GM12878 (cell line): ENCODE results near the gene SSBP3. TPM values are rescaled to one million over a fixed set of nuclear protein-coding genes. Genes with fewer than 3 reads are reported as not detected.

Experiments used
- ATAC-seq: fragments of 200-7000 bp; cut with Tn5 transposase; 3 replicates; pipeline ENCODE4 v1.9.1; 2020; ENCODE audit warnings: mild to moderate bottlenecking, moderate library complexity
- BruUV-seq: library from RNA; stranded (reverse); fragments of 400-500 nt; replicated peaks from 2 replicates; lab custom pipeline; 2021; lab: Mats Ljungman, UMichigan
- CTCF ChIA-PET: fragments of 300-600 bp; sonication (Branson Sonifier 250); formaldehyde crosslinking; extraction: SDS; loops from one replicate; lab custom pipeline; 2021; ENCODE audit warnings: inconsistent platforms; lab: Yijun Ruan, JAX
- POLR2A ChIA-PET: fragments of 350-600 bp; formaldehyde crosslinking; extraction: SDS; loops from one replicate; lab custom pipeline; 2021; ENCODE audit warnings: inconsistent platforms; lab: Charles Lee
- RAD21 ChIA-PET: fragments of 300-600 bp; sonication (Branson Sonifier 250); formaldehyde crosslinking; loops from one replicate; lab custom pipeline; 2023; ENCODE audit warnings: antibody characterized with exemption; ENCODE audit not compliant: unreplicated experiment; lab: Charles Lee
- SMC1A ChIA-PET: fragments of 300-600 bp; sonication (Branson Sonifier 250); formaldehyde crosslinking; loops from one replicate; lab custom pipeline; 2023; ENCODE audit not compliant: unreplicated experiment, uncharacterized antibody; lab: Charles Lee
- DNase-seq: peaks from one replicate; pipeline ENCODE4 v3.0.0-alpha.2; 2011; ENCODE audit warnings: low read depth, low spot score
- FAIRE-seq: peaks from 3 replicates; lab custom pipeline; 2011; peaks lifted over from hg19 to GRCh38; lab: Jason Lieb, UNC
- H2AFZ ChIP-seq: 2 replicates; pipeline ENCODE4 v1.6.0; 2011; ENCODE audit warnings: low read depth, low read length, control low read depth; ENCODE audit not compliant: control insufficient read depth
- H3K27ac ChIP-seq: 2 replicates; pipeline ENCODE4 v1.5.1; 2011; ENCODE audit warnings: control low read depth; ENCODE audit not compliant: control insufficient read depth, insufficient read depth
- H3K27me3 ChIP-seq, 2 experiments: replicated peaks in 1 of 2; 2 replicates each; pipeline versions ENCODE4 v1.6.0 to v1.6.1; 2011; ENCODE audit warnings: low read length in 1 of 2; ENCODE audit not compliant: control insufficient read depth in 2 of 2, insufficient read depth in 2 of 2
- H3K36me3 ChIP-seq, 2 experiments: 2 replicates each; pipeline ENCODE4 v1.5.1; 2011; ENCODE audit warnings: low read length in 1 of 2; ENCODE audit not compliant: control insufficient read depth in 2 of 2, insufficient read depth in 2 of 2
- H3K4me1 ChIP-seq: 2 replicates; pipeline ENCODE4 v1.6.1; 2011; ENCODE audit warnings: mild to moderate bottlenecking, low read length, moderate library complexity, mixed read lengths; ENCODE audit not compliant: control insufficient read depth, insufficient read depth
- H3K4me2 ChIP-seq: 2 replicates; pipeline ENCODE4 v1.6.0; 2011; ENCODE audit warnings: control low read depth; ENCODE audit not compliant: control insufficient read depth, insufficient read depth
- H3K4me3 ChIP-seq: fragments of 200-600 bp; sonication (generic); 2 replicates; pipeline ENCODE4 v1.5.1; 2016
- H3K79me2 ChIP-seq: 2 replicates; pipeline ENCODE4 v1.6.0; 2011; ENCODE audit warnings: low read length; ENCODE audit not compliant: control insufficient read depth, insufficient read depth
- H3K9ac ChIP-seq: 2 replicates; pipeline ENCODE4 v1.8.0; 2011; ENCODE audit warnings: low read length, control low read depth, mixed read lengths; ENCODE audit not compliant: control insufficient read depth, insufficient read depth
- H3K9me3 ChIP-seq: replicated peaks from 3 replicates; pipeline ENCODE4 v1.5.1; 2011; ENCODE audit warnings: mild to moderate bottlenecking, low read length; ENCODE audit not compliant: control insufficient read depth, insufficient read depth
- H4K20me1 ChIP-seq: 2 replicates; pipeline ENCODE4 v1.6.0; 2011; ENCODE audit not compliant: control insufficient read depth, insufficient read depth
- IKZF1 ChIP-seq: fragments of 450-650 bp; conservative IDR thresholded peaks from 2 replicates; pipeline ENCODE4 v1.6.1; 2017; ENCODE audit warnings: antibody characterized with exemption, mild to moderate bottlenecking
- IKZF2 ChIP-seq, 2 experiments: fragments of 450-650 bp; IDR thresholded peaks; 2 replicates each; pipeline ENCODE4 v1.6.1; 2017; ENCODE audit warnings: mild to moderate bottlenecking in 2 of 2, moderate library complexity in 2 of 2
- KLF5 ChIP-seq: fragments of 450-650 bp; IDR thresholded peaks from 2 replicates; pipeline ENCODE4 v1.6.1; 2014; ENCODE audit warnings: mild to moderate bottlenecking; ENCODE audit not compliant: partially characterized antibody
- MTA2 ChIP-seq: fragments of 450-650 bp; IDR thresholded peaks from 2 replicates; pipeline ENCODE4 v1.6.1; 2016; ENCODE audit warnings: low read depth, mild to moderate bottlenecking, moderate library complexity
- PAX5 ChIP-seq: IDR thresholded peaks from 2 replicates; pipeline ENCODE4 v1.6.1; 2011; ENCODE audit warnings: low read depth, low read length, borderline replicate concordance
- SMC3 ChIP-seq: IDR thresholded peaks from 2 replicates; pipeline ENCODE4 v1.6.1; 2011; ENCODE audit warnings: low read length, improper control_type of control experiment, borderline replicate concordance
- SRF ChIP-seq, 2 experiments: IDR thresholded peaks; 2 replicates each; pipeline ENCODE4 v1.6.1; 2011; ENCODE audit warnings: low read depth in 2 of 2, low read length in 2 of 2, mild to moderate bottlenecking in 1 of 2, moderate library complexity in 1 of 2
- WRNIP1 ChIP-seq: IDR thresholded peaks from 2 replicates; pipeline ENCODE4 v1.6.1; 2011; ENCODE audit warnings: low read depth, low read length, improper control_type of control experiment, borderline replicate concordance
- ZNF207 ChIP-seq: fragments of 450-650 bp; IDR thresholded peaks from 2 replicates; pipeline ENCODE4 v1.6.1; 2014; ENCODE audit warnings: antibody characterized with exemption, mild to moderate bottlenecking, borderline replicate concordance
- ZNF217 ChIP-seq: fragments of 450-650 bp; IDR thresholded peaks from 2 replicates; pipeline ENCODE4 v1.6.1; 2017; ENCODE audit warnings: antibody characterized with exemption, mild to moderate bottlenecking
- WGBS: methylation state at CpG from one replicate; pipeline ENCODE4 v1.1.6; 2016; ENCODE audit warnings: low lambda C conversion rate; ENCODE audit not compliant: insufficient replicate concordance, insufficient coverage; ENCODE audit errors: missing lambda C conversion rate; 5-methylcytosine and 5-hydroxymethylcytosine counted together
- in situ Hi-C: fragments of 300-500 bp; cut with MboI; formaldehyde crosslinking; loops from 9 replicates; pipeline ENCODE4 v1.14.3; 2018; ENCODE audit warnings: mixed read lengths
- intact Hi-C: fragments of 100-400 bp; cut with micrococcal nuclease; formaldehyde crosslinking; loops from one replicate; pipeline ENCODE4 v1.14.2; 2022; ENCODE audit not compliant: unreplicated experiment
- polyA plus RNA-seq, 11 experiments: library from polyadenylated mRNA; depleted of rRNA in 4 of 11; unstranded in 6 of 11; stranded (reverse) in 5 of 11; fragments of >200 nt; fragmentation: Nextera tagmentation in 4 of 11; fragmentation: Illumina TruSeq in 1 of 11; extraction: Ambion mirVana in 4 of 11; extraction: Trizol in 1 of 11; gene quantifications; 1 replicate in 1 of 11; 2 replicates in 10 of 11; pipeline versions ENCODE4 v1.2.1 to v1.2.3, GENCODE V29; 2011 to 2016; ENCODE audit warnings: inconsistent platforms in 2 of 11, missing spikeins in 2 of 11, low read depth in 1 of 11
- total RNA-seq, 4 experiments: library from RNA; depleted of rRNA in 3 of 4; stranded (reverse); fragments of >200 nt in 3 of 4; fragmentation: Illumina TruSeq in 1 of 4; extraction: Trizol in 1 of 4; gene quantifications; 2 replicates each; pipeline versions ENCODE4 v1.2.1 to v1.2.3, GENCODE V29; 2013 to 2021
- TF ChIP-seq, protein P1 (sequence below): fragments of 450-650 bp; IDR thresholded peaks from 2 replicates; pipeline ENCODE4 v1.6.1; 2016; ENCODE audit warnings: mild to moderate bottlenecking
- TF ChIP-seq, protein P2 (sequence below): IDR thresholded peaks from 2 replicates; pipeline ENCODE4 v1.6.1; 2011; ENCODE audit warnings: low read depth, mild to moderate bottlenecking, low read length, moderate library complexity, borderline replicate concordance; ENCODE audit errors: extremely low read depth

Gene SSBP3
- total and polyA plus RNA-seq, 10 of the 15 experiments (the other 5 are each of a cell fraction or from before 2014, with no cell fraction given) = 4.1 to 51.7 (median 17.1) TPM

DNA sequence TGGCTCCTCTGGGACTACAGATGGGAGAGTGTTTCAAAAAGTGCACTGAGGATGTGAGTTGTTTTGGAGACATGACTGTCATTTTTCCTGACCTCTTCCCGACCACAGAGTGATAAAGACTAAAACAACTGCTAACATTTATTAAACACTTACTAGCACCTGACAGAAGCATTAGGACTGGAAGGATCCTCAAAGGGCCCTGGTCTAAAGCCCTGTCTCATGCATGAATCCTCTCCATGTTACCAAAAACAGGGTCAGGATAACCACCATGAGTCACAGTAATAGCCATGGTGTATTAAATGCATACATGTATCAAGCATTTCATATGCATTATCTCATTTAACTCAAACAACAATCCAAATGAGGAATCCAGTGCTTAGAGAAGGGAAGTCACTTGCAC lies 217.9 kb downstream of the SSBP3 start:
- Histone ChIP-seq H2AFZ (no peak overlapping the region), H3K9ac (no peak overlapping the region), H3K4me2 (no peak overlapping the region), H3K27ac (no peak overlapping the region), H3K79me2 (no peaks in the 10 kb centered on the region), H4K20me1 (no peaks in the 10 kb centered on the region), H3K4me3 (no peak overlapping the region), H3K4me1 (no peaks in the 10 kb centered on the region), H3K9me3 (no peaks in the 10 kb centered on the region), H3K27me3 (no peaks in the 10 kb centered on the region), H3K36me3 (no peaks in the 10 kb centered on the region; a peak in 1 of 4 replicates)
- intact Hi-C loops (no loop called here), in situ Hi-C loops (no loop called here)
- SMC1A ChIA-PET = no interaction called here
- CTCF ChIA-PET = no interaction called here
- ATAC-seq = no peak
- POLR2A ChIA-PET = no interaction called here
- BruUV-seq = no TSS peak
- FAIRE-seq = no peak
- TF ChIP-seq SMC3 (no peak), IKZF2 (IDR thresholded peaks at IDR 0.05) (no peak), PAX5 (no peak), ZNF207 (no peak), MTA2 (no peak), ZNF217 (no peak), WRNIP1 (no peak), SRF (IDR thresholded peaks at IDR 0.05; ENCODE audit: low read depth in 2 of 2, low read length in 2 of 2) (no peak), IKZF1 (no peak), KLF5 (no peak)
- TF ChIP-seq, protein P1, sequence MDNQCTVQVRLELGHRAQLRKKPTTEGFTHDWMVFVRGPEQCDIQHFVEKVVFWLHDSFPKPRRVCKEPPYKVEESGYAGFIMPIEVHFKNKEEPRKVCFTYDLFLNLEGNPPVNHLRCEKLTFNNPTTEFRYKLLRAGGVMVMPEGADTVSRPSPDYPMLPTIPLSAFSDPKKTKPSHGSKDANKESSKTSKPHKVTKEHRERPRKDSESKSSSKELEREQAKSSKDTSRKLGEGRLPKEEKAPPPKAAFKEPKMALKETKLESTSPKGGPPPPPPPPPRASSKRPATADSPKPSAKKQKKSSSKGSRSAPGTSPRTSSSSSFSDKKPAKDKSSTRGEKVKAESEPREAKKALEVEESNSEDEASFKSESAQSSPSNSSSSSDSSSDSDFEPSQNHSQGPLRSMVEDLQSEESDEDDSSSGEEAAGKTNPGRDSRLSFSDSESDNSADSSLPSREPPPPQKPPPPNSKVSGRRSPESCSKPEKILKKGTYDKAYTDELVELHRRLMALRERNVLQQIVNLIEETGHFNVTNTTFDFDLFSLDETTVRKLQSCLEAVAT = no peak
- TF ChIP-seq, protein P2, sequence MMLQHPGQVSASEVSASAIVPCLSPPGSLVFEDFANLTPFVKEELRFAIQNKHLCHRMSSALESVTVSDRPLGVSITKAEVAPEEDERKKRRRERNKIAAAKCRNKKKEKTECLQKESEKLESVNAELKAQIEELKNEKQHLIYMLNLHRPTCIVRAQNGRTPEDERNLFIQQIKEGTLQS = no peak
- RAD21 ChIA-PET = no interaction called here
- no peak for DNase-seq
- WGBS = 92% methylated on average over 1 of the region's 1 CpG
